Neuron (in vitro differentiated cells): ENCODE measurements around the gene SWT1.

Source experiments
- H2AFZ ChIP-seq: one replicate; pipeline ENCODE4 v1.6.1; 2013; ENCODE audit warnings: low read depth, mild to moderate bottlenecking, inconsistent platforms, low read length, moderate library complexity
- H3K27me3 ChIP-seq: one replicate; pipeline ENCODE4 v1.6.1; 2013; ENCODE audit warnings: low read length; ENCODE audit not compliant: insufficient read depth
- H3K36me3 ChIP-seq: one replicate; pipeline ENCODE4 v1.6.1; 2013; ENCODE audit warnings: low read length; ENCODE audit not compliant: insufficient read depth
- H3K4me1 ChIP-seq: one replicate; pipeline ENCODE4 v1.6.1; 2013; ENCODE audit warnings: low read length; ENCODE audit not compliant: insufficient read depth
- H3K4me3 ChIP-seq: 2 replicates; pipeline ENCODE4 v1.5.1; 2013; ENCODE audit warnings: mild to moderate bottlenecking, low read length, moderate library complexity
- H3K9me3 ChIP-seq: one replicate; pipeline ENCODE4 v1.6.1; 2013; ENCODE audit warnings: low read length

SWT1 gene

GRCh38 chr1:185263780-185264179, 106.8 kb downstream of the SWT1 start:
- H3K27me3 ChIP-seq, result no peaks in the 10 kb centered on the region
- H3K9me3 ChIP-seq, result no peaks in the 10 kb centered on the region
- H3K4me1 ChIP-seq, result peaks cover 3% of the 10 kb centered on the region
- H3K4me3 ChIP-seq, result no peak overlapping the region
- H3K36me3 ChIP-seq, result no peaks in the 10 kb centered on the region
- no peak overlapping the region for H2AFZ ChIP-seq

- Histone ChIP-seq H2AFZ (no peak overlapping the region), H3K9me3 (no peaks in the 10 kb centered on the region), H3K27me3 (no peaks in the 10 kb centered on the region), H3K4me1 (peaks cover 3% of the 10 kb centered on the region), H3K36me3 (no peaks in the 10 kb centered on the region), H3K4me3 (no peak overlapping the region)
Measured at GRCh38 chr1:185265314-185265713, 108.3 kb downstream of the SWT1 start.

DNA sequence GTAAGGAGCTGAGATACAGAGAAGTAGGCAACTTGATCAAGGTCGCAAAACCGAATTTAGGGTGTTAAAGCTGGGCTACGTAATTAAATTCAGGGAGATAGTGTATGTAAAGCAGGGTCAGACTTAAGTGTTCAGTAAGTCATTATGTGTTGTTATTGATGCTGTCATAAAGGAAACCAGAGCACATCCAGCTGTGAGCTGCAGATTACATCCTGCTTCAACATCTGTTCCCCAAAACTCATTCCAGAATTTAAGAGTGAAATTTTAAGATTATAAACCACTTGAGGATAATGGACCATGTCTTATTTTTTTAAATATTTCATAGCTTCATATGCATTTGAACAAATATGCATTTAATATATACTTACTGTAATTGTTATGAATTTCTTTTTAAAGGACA, 110.3 kb downstream of the SWT1 start:
- peaks cover 7% of the 10 kb centered on the region for H3K4me1 ChIP-seq
- H2AFZ ChIP-seq, result no peak overlapping the region
- no peaks in the 10 kb centered on the region for H3K27me3 ChIP-seq
- no peaks in the 10 kb centered on the region for H3K36me3 ChIP-seq
- no peak overlapping the region for H3K4me3 ChIP-seq
- no peaks in the 10 kb centered on the region for H3K9me3 ChIP-seq

- Histone ChIP-seq H3K27me3 (no peaks in the 10 kb centered on the region), H3K4me1 (peaks cover 7% of the 10 kb centered on the region), H3K9me3 (no peaks in the 10 kb centered on the region), H2AFZ (no peak overlapping the region), H3K36me3 (no peaks in the 10 kb centered on the region), H3K4me3 (no peak overlapping the region)
Measured at GRCh38 chr1:185267701-185268100, 110.7 kb downstream of the SWT1 start.

- H3K36me3 ChIP-seq, result no peaks in the 10 kb centered on the region
- no peak overlapping the region for H2AFZ ChIP-seq
- H3K27me3 ChIP-seq, result no peaks in the 10 kb centered on the region
- no peaks in the 10 kb centered on the region for H3K9me3 ChIP-seq
- peaks cover 7% of the 10 kb centered on the region for H3K4me1 ChIP-seq
- no peak overlapping the region for H3K4me3 ChIP-seq
Measured at GRCh38 chr1:185268352-185268751, 111.4 kb downstream of the SWT1 start.

GRCh38 chr1:185271921-185272320, 115.0 kb downstream of the SWT1 start:
- Histone ChIP-seq H3K27me3 (no peaks in the 10 kb centered on the region), H3K4me3 (no peak overlapping the region), H3K36me3 (no peaks in the 10 kb centered on the region), H3K4me1 (peaks cover 7% of the 10 kb centered on the region), H2AFZ (no peak overlapping the region), H3K9me3 (no peaks in the 10 kb centered on the region)

DNA sequence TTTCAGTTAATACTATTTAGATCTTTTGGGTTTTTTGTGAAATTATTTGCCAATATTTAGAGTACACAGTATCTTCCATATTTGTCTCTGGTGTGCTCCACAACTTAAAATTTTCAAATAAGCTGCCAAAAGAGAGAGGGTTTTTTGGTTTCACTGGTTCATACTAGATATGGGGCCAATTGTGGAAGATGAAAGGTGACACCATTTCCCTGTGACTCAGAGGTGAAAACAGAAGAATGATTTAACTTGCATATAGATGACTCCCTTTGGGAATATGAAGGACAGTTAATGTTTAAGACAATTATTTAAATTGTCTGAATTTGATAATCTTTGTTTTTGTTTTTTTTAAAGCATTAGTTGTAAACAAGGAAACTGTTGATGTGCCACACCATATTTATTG, 122.6 kb downstream of the SWT1 start:
- H2AFZ ChIP-seq, result no peak overlapping the region
- H3K4me3 ChIP-seq, result no peak overlapping the region
- no peaks in the 10 kb centered on the region for H3K36me3 ChIP-seq
- H3K9me3 ChIP-seq, result no peaks in the 10 kb centered on the region
- no peaks in the 10 kb centered on the region for H3K4me1 ChIP-seq
- H3K27me3 ChIP-seq, result no peaks in the 10 kb centered on the region

GRCh38 chr1:185280589-185280988, 123.6 kb downstream of the SWT1 start:
- no peaks in the 10 kb centered on the region for H3K9me3 ChIP-seq
- no peak overlapping the region for H3K4me3 ChIP-seq
- no peaks in the 10 kb centered on the region for H3K36me3 ChIP-seq
- no peak overlapping the region for H2AFZ ChIP-seq
- H3K27me3 ChIP-seq, result no peaks in the 10 kb centered on the region
- no peaks in the 10 kb centered on the region for H3K4me1 ChIP-seq

DNA sequence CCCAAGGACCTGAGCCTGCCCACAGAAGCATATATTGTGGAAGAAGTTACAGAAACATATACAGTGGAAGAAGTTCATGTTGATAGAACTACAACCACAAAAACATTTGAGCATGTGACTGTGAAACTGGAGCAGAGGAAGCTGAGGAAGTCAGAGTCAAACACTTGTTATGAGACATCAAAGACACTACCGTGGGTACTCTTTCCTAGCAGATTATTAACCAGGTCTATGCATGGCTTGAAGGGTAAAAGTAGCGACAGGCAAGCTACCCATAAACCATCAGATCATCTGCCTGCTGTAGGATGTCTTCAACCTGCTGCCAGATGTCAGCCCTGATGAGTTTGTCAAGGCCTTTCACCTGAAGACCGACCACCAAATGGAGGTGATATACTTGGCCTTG, 124.3 kb downstream of the SWT1 start:
- no peaks in the 10 kb centered on the region for H3K4me1 ChIP-seq
- H3K9me3 ChIP-seq, result no peaks in the 10 kb centered on the region
- no peak overlapping the region for H3K4me3 ChIP-seq
- H3K27me3 ChIP-seq, result no peaks in the 10 kb centered on the region
- no peak overlapping the region for H2AFZ ChIP-seq
- no peaks in the 10 kb centered on the region for H3K36me3 ChIP-seq

DNA sequence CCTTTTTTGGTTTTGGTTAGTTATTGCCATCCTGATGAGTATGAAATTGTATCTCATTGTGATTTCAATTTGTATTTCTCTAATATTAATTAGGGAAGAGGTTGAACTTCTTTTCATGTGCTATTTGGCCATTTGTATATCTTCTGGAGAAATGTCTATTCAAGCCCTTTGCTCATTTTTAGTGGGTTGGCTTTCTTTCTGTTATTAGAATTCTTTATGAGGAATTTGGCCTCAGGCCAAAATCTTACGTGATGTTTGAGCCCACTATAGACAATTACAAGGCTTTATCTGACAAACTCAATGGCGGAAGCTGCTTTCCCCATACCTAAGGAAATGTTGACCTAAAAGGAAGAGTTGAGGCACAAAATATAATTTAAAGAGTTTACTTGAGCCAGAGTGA, 127.1 kb downstream of the SWT1 start:
- no peaks in the 10 kb centered on the region for H3K27me3 ChIP-seq
- H2AFZ ChIP-seq, result no peak overlapping the region
- H3K9me3 ChIP-seq, result no peaks in the 10 kb centered on the region
- no peak overlapping the region for H3K4me3 ChIP-seq
- no peaks in the 10 kb centered on the region for H3K36me3 ChIP-seq
- H3K4me1 ChIP-seq, result no peaks in the 10 kb centered on the region

GRCh38 chr1:185284533-185285276, 127.7 kb downstream of the SWT1 start:
- Histone ChIP-seq H2AFZ (no peak overlapping the region), H3K27me3 (no peaks in the 10 kb centered on the region), H3K36me3 (no peaks in the 10 kb centered on the region), H3K9me3 (no peaks in the 10 kb centered on the region), H3K4me1 (no peaks in the 10 kb centered on the region), H3K4me3 (no peak overlapping the region)

DNA sequence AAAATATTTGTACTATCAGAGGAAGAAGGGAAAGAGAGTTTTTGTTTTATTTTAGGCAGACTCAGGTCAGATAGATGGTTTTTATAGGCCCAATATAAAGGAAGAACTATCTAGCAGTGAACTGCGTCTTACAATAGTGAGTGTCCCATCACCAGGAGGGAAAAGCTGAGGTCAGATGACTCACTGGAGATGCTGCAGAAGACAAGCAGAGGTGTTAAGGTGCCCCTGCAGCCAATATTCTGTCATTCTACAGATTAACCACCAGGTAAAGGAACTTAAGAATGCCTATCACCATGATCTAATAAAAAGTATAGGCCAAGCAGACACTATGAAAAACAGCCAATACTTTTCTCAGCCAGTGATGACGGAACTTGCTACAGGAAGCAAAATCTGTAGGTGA, 130.5 kb downstream of the SWT1 start:
- Histone ChIP-seq H3K27me3 (no peaks in the 10 kb centered on the region), H3K4me1 (no peaks in the 10 kb centered on the region), H3K36me3 (no peaks in the 10 kb centered on the region), H2AFZ (no peak overlapping the region), H3K4me3 (no peak overlapping the region), H3K9me3 (no peaks in the 10 kb centered on the region)

DNA sequence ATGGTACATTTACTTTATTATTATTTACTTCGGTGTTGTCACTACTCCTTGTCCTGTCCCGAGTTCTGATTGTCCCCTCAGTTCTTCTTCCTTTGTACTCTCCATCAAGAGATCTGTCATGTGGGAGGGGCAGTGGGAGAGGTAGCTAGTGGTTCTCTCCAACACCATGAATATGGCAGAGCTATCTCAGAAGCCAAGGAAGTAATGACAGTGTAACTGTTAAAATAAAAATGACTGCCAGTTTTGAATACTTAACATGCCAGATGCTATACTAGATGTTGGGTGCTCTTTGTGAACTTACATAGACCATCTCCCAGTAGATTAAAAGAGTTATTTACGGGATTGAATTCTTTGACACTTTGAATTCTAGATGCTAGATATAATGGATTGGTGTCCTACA, 131.5 kb downstream of the SWT1 start:
- no peak overlapping the region for H2AFZ ChIP-seq
- no peaks in the 10 kb centered on the region for H3K27me3 ChIP-seq
- no peaks in the 10 kb centered on the region for H3K4me1 ChIP-seq
- peaks cover 4% of the 10 kb centered on the region for H3K36me3 ChIP-seq
- H3K9me3 ChIP-seq, result no peaks in the 10 kb centered on the region
- no peak overlapping the region for H3K4me3 ChIP-seq

DNA sequence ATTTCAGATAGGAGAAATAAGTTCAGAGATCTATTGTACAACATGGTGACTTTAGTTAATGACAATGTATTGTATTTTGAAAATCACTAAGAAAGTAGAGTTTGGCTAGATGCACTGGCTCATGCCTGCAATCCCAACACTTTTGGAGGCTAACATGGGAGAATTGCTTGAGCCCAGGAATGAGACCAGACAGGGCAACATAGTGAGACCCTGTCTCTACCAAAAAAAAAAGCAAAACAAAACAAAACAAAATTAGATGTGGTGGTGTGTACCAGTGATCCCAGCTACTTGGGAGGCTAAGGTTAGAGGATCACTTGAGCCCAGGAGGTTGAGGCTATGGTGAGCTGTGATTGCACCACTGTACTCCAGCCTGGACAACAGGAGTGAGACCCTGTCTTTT, 132.9 kb downstream of the SWT1 start:
- H2AFZ ChIP-seq, result no peak overlapping the region
- no peaks in the 10 kb centered on the region for H3K4me1 ChIP-seq
- peaks cover 17% of the 10 kb centered on the region for H3K36me3 ChIP-seq
- no peak overlapping the region for H3K4me3 ChIP-seq
- H3K9me3 ChIP-seq, result no peaks in the 10 kb centered on the region
- H3K27me3 ChIP-seq, result no peaks in the 10 kb centered on the region
